LoVo (cell line): ENCODE measurements around the gene RFX8.
"Not testable (repeated sequence)": the region's sequence is repeated elsewhere in the genome, so short reads cannot be mapped to it uniquely, and the experiment has no call there.

Experiments
- DNase-seq: peaks from one replicate; pipeline ENCODE4 v3.0.0-alpha.2; 2016; ENCODE audit warnings: low spot score

The RFX8 gene

DNA sequence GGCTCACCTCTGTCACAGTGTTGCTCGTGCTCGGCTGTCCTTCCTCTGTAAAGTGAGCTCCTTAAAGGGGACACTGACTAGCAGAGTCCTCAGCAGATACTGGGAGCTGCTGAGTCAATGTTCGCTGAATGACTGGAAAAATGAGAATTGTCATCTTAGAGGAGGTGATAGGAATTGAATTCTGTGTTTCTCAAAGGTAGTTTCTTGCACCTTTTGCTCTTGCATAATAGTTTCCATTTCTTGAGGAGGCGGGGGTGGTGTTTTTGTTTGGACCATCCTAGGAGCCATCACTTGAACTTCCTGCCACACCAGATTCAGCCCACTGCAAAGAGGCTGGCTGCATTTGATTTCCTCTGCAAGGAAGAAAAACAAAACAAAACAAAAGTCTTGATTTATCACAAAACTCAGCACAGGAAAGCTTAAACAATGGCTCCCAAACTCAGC, 11.4 kb upstream of the RFX8 start:
- DNase-seq = no peak

- DNase-seq = no peak
Measured at GRCh38 chr2:101485856-101486255, 10.9 kb upstream of the RFX8 start.

DNA sequence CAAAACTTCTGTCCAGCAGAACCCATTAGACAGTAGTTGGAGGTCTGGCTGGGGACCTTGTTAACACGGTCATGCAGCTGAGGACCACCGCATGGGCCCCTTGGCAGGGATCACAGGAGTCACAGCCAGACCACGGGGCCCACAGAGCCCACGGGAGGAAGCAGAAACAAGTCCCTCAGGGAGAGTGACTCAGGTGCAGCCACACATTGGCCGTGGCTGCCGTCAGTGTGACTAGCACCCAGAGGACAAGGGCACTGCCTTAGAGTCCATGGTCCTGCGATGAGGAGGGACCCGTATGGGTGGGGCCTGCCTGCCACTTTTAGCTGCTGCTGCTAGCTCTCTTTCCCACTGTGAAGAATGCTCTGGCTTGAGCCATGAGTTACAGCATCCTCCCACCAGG, 5.9 kb upstream of the RFX8 start:
- DNase-seq = no peak

DNA sequence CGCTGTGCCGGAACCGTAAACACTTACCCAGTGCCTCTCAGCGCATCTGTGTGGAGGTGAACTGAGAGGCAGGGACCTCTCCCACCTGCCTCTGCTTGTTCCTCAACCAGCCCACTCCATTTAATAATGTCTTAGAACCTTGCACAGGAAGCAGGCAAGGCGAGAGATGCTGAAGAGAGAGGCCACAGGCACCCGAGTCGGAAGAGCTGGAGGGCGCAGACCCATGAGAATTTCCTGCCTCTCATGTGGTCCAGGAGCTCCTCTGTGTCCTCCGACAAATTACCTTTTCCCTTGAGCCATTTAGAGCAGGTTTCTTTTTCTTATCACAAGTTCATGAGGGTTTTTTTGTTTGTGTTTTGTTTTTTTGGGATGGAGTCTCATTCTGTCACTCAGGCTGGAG, 4.9 kb upstream of the RFX8 start:
- DNase-seq = no peak

GRCh38 chr2:101479328-101479727, 4.4 kb upstream of the RFX8 start:
- DNase-seq = no peak

DNA sequence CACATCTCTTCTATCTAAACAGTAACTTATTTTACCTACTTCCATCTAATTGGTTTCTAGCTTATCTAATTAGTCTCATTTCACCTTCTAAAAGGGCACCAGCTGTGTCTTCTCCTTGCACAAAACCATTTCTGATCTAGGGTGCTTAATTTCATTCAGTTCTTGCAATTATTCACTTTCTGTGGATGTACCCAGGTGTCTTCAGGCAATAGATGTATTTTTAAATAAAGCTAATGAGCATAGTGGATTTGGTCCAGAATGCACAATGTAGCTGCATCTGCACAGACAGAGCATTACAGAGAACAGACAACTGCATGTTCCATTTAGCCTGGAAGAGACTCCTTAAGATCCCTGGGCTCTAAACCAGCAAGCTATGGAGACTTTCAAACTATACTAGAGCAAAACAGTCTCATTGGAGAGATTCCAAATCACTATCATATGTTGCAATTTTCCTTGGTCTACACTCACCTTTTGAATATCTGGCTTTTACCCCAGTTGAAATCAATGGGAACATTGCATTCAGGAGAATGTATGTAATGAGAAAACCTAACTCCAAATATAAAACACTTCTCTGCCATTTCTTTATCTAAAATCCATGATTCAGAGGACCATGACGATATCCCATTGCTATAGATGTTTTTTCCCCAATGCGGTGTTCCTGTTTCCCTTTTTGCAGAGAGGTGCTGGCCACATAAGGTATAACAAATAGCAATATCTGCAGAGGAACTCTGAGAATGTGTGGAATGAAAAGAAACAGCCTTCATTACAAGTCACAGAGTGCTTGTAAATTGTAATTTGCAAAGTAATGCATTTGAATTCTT, 3.5 kb upstream of the RFX8 start:
- DNase-seq = no peak

DNA sequence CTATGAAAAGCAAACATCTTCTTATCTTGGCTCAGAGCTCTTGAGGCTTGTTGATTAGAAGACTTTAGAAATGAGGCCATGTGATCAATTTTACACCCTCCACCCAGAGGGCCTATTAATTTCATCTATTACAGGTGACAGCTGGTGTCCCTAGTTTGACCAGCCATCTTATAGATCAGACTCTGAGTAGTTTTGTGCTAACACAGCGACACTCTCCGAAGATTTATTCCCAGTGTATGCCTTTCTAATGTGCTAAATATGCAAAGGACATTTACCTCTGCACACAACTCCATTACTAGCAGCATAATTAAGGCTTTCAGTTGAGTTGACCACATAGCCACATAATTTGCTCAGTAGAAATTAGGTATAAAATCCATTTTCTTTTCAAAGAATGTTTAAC, 2.6 kb upstream of the RFX8 start:
- no peak for DNase-seq

DNA sequence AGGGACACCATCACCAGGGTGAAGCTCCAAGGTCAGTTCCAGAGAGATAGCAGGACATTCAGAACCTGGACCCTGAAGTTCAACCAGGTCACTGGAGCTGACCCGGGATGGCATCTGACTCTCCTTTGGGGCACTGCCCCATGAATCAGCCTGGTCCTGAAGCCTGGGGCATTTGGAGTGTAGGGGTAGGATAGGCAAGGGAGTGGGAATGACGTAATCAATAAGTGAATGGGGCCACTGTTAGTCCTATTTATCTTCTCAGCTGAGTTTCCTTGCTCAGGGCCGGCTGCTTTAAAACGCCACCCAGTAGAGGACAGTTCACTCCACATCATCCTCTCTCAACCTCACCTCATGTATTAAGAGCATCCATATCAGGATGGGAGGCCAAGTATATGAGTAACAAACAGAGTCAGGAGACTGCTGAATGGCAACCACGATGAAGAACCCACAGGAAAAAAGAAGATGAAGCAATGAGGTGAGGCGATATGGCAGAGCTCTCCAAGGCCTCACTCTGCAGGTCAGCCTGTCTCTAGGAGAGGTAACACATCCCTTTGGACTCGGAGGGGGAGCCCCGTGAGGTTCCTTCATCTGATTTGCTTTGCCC, 1.8 kb upstream of the RFX8 start:
- DNase-seq = no peak

DNA sequence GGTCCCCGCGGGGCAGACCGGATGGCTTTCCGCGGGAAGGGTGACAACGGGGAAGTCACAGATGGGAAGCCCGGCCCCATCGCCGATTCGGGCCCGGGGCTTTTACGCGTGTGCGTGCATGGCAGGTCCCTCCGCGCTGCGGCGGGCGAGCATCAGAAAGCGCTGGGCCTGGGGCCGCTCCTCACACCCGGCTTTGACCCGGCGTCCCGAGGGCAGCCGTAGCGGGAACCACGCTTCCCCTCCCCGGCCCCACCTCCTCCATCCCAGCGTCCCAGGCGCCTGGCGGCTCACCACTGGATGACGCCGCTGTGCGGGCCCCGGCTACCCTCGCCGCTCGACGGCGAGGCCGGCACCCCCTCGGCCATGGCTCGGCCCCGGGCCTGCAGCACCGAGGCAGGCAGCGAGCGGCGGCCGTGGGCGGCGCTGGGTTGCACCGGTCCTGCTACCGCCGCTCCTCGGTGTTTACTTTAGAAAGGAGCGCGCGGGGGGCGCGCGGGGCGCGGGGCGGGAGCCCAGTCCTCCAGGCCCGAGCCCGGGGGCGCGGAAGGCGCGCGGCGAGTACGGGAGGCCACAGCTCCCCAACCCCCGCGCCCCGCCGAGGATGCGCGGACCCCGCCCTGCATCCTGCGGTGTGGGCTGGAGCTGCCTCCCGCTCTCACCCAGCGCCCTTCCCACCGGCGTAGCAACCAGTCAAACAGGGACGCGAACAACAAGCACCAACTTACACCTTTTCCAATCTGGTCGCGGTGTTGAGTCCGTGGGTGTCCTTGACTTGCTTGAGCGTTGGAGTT, 806 bp downstream of the RFX8 start:
- no peak for DNase-seq

DNA sequence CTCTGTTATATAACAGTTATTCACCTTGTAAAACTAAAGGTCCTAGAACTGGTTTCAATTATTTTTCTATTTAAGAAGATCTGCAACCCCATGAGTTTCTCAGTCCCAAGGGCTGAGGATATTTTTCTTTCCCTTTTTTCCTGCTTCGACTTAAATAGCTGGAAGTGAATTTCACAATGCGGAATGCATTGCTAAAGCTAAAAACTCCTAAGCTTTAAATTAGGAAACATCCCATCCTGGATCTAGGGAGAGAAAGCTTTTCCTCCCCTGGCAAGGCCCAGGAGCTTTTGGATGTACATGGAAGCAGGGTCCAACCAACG, 1.4 kb downstream of the RFX8 start:
- no peak for DNase-seq

GRCh38 chr2:101469863-101470262, 5.0 kb downstream of the RFX8 start:
- no peak for DNase-seq

DNA sequence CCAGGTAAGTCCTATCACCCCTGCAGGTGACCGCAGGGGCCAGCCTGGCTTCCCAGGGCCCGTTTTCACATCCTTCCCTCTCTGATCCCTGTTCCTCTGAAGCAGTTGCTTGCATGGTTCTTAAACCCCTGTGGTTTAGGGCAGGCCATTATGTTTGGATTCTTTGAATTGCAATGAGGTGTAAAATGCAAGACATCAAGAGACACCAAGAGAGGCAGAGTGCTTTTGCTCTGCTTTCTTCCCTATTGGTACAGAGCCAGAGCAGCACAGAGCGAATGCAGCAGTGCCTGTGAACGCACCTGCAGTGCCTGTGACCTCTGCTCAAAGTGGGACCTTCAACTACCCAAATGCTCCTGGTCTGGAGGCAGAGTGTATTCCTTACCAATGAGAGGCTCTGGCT, 7.6 kb downstream of the RFX8 start:
- no peak for DNase-seq

DNA sequence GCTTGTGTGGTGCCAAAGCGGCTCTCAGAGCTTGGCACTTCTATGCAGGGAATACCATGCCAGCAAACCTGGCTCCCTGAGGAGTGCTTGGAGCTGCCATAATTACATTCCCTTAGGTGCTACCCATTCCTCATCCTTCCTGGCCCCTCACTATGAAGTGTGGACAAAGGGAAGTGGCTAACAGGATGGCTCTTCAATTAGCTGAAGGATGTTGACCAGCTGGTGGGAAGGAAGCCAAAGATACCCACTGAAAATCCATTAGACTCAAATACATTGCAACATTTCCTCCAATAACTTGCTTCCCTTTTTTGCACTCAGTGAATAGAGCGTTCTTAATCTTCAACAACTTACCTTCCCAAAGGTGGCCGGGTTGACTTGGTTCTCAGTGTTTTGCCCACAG, 8.5 kb downstream of the RFX8 start:
- DNase-seq = no peak

- DNase-seq = no peak
Measured at GRCh38 chr2:101464841-101465240, 10.1 kb downstream of the RFX8 start.

- no peak for DNase-seq
Measured at GRCh38 chr2:101463911-101464641, 10.8 kb downstream of the RFX8 start.

DNA sequence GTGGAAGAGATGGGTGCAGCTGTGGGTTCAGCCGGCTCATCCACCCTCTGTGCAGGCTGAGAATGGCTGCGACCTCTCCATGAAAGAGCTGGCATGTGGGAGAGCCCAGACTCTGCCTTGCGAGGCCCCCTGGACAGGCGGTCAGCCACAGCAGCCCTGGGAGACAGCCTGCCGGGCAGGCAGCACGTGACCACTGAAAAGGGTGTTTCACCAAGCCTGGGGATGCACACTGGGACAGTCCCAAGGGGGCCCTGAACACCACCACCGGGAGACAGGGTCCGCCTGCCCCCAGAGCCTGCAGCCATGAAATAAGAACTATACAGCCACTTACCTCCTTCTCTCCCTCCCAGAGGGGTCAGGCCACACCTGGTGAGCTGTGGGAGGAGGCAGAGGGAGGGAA, 11.5 kb downstream of the RFX8 start:
- DNase-seq = no peak

DNA sequence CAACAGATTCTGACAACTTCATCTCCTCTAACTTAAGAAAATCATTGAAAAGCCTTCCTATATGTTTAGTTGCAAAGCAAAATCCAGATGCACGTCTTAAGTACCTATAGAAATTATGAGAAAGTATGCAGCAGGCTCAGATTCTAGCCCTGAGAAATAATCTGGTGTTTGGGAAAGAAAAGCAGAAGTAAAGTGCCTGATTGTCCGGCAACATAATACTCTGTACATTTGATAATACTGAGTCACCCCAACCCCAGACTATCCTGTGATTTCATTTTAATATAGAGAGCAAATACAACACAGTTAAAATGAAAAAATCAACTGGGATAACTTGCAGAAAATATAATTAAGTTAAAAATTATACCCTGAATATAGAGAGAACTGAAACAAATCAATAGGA, 13.5 kb downstream of the RFX8 start:
- no peak for DNase-seq

- DNase-seq = not testable (repeated sequence)
Measured at GRCh38 chr2:101454408-101454807, 20.5 kb downstream of the RFX8 start.

- DNase-seq = no peak
Measured at GRCh38 chr2:101450965-101451364, 23.9 kb downstream of the RFX8 start.

GRCh38 chr2:101446869-101447268, 28.0 kb downstream of the RFX8 start:
- DNase-seq = no peak

DNA sequence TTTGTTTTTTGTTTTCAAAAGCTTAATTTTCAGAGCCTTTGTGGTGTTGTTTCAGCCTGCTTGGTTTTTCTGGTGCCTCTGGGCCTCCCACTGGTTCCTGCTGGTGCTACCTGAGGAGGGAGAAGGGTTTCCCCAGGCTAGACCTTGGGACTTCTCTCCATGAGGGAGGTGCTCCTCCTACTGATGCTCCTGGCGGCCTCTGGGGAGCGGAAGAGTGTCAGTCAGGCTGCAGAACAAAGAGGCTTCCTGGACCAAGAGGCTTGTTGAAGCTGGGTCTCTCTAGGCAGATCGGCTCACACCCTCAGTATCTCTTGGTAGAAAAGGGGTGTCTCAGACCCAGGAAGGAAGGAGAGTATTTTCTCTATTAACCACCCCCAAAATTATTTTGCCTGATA, 32.2 kb downstream of the RFX8 start:
- no peak for DNase-seq

GRCh38 chr2:101442042-101442666, 32.8 kb downstream of the RFX8 start:
- DNase-seq = no peak
